HG03064 (cell line): ENCODE data around the gene RMND5A.
A peak's percentile ranks its signal among the peaks of the same experiment; 100 is the strongest.
"Not testable (repeated sequence)": the region's sequence is repeated elsewhere in the genome, so short reads cannot be mapped to it uniquely, and the experiment has no call there.

Source experiments
- ATAC-seq: cut with Tn5 transposase; IDR thresholded peaks from one replicate; pipeline ENCODE4 v1.9.1; 2021; ENCODE audit warnings: low read depth; ENCODE audit not compliant: unreplicated experiment

Gene RMND5A

GRCh38 chr2:86708126-86708525 lies 12.0 kb upstream of the RMND5A start:
- not testable (repeated sequence) for ATAC-seq

GRCh38 chr2:86714579-86715173 lies 5.4 kb upstream of the RMND5A start:
- ATAC-seq: not testable (repeated sequence)

GRCh38 chr2:86719263-86719636 lies 841 bp upstream of the RMND5A start:
- not testable (repeated sequence) for ATAC-seq

- peak; percentile 30 for ATAC-seq
Observed at GRCh38 chr2:86720540-86721320, 639 bp downstream of the RMND5A start.

- ATAC-seq: not testable (repeated sequence)
Observed at GRCh38 chr2:86725706-86726105, 5.6 kb downstream of the RMND5A start.

DNA sequence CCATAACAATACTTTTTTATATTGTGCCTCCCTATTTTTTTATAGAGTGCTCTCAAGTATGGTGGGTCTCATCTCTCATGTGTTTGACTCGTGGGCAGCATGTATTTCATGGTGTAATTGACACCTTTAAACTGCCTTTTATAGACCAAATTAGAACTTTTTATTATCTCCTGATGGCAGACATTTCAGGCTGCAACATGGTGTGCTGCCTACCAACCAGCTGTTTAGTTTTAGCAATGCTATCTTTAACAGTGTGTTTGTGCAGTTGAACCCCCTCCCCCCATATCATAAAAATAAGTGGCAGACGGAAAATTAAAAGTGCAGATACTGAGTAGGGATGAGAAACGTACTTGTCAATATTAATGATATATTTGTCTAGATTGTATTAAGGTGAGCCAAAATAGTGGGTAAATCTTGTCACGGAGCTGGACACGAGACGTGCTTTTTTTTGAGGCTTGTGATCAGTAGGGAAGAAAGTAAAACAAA lies 12.0 kb downstream of the RMND5A start:
- ATAC-seq: not testable (repeated sequence)

- ATAC-seq: not testable (repeated sequence)
Observed at GRCh38 chr2:86732837-86733236, 12.7 kb downstream of the RMND5A start.

- not testable (repeated sequence) for ATAC-seq
Observed at GRCh38 chr2:86733528-86733927, 13.4 kb downstream of the RMND5A start.

GRCh38 chr2:86734896-86735295 lies 14.8 kb downstream of the RMND5A start:
- not testable (repeated sequence) for ATAC-seq

GRCh38 chr2:86739485-86739884 lies 19.4 kb downstream of the RMND5A start:
- ATAC-seq: not testable (repeated sequence)

GRCh38 chr2:86739889-86740288 lies 19.8 kb downstream of the RMND5A start:
- ATAC-seq: not testable (repeated sequence)

DNA sequence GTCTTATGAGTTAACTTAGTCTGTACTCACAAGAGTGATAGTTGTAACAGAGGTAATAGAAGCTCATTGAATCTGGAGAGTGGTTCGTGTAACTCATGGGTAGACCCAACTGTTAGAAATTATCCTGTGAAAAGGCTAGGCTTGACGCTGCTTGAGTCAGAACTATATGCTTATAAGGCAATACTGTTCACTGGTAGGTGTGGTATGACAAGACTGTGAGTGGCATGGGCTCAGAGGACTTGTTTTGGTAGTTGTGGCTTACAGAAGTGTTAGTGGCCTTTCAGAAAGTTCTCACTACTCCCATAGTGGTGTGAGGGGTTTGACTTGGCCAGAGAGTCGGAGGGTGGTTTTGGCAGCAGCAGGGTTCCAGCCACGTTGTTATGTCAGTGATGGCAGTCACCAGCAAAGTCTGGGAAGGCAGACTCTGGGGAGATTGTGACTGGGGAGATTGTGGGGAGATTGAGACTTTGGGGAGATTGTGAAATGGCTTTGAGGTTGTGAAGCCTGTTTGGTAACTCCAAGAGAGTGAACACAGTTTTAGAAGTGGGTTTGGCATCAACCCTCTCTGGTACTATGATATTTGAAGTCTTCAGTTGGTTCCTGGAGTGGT lies 21.9 kb downstream of the RMND5A start:
- not testable (repeated sequence) for ATAC-seq

DNA sequence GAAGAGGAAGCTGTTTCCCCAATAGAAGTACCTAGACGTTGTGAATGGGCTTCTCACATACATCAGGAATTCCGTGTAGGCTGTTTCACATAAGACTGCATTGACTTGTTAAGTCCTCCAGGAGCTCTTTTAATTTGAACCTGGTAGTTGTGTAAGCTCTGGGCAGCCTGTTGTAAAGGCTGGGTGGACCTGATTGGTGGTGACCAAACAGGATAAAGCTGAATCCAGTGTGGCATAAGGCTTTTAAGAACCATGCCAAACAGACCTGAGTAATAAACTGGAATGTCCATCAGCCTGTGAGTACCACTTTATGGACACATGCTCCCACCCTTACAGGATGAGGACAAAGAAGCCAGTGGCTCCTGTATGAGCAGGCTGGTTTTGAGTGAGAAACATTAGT lies 24.1 kb downstream of the RMND5A start:
- ATAC-seq: no peak

DNA sequence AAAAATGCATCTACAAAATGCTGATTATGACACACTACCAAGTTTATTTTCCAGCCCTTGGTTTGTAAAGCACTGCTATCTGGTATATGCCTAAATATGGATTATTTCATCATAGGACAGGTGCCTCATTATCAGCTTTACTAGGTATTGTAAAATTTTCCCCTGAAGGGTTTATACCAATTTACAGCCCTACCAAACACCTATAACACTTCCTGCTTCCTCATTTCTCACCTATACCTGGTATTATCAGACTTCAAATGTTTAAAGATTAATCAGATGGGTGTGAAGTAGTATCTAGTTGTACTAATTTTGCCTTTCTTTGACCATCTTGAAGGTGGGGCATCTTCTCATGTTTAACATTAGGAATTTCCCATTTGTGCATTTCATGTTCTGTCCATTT lies 26.8 kb downstream of the RMND5A start:
- ATAC-seq: no peak

- no peak for ATAC-seq
Observed at GRCh38 chr2:86747711-86748639, 27.9 kb downstream of the RMND5A start.

- no peak for ATAC-seq
Observed at GRCh38 chr2:86750240-86750839, 30.2 kb downstream of the RMND5A start.

- ATAC-seq: no peak
Observed at GRCh38 chr2:86751778-86752177, 31.7 kb downstream of the RMND5A start.

- ATAC-seq: no peak
Observed at GRCh38 chr2:86752934-86753333, 32.8 kb downstream of the RMND5A start.

GRCh38 chr2:86753606-86754005 lies 33.5 kb downstream of the RMND5A start:
- ATAC-seq: no peak

DNA sequence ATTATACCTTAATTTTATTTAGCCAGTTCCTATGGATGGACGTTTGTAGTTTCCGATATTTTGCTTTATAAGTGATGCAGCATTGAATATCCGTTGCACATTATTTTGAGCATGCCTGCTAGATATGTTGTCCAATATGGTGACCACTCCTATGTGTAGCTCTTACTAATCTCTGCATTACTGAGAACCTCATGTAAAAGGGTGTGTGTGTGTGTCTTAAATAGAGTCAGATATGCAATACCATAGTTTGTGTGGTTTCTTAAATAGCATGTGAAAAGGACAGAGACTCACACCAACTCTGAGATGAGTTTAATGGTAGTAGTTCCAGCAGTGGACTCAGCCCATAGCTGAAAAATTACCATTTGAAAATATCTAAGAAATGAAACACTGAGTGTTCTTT lies 38.3 kb downstream of the RMND5A start:
- no peak for ATAC-seq
